HPDE6-E6E7 (cell line): ENCODE measurements around the gene KRTAP10-5.

Experiments
- DNase-seq: peaks from one replicate; pipeline ENCODE4 v3.0.0; 2011; ENCODE audit warnings: missing footprints; ENCODE audit errors: extremely low spot score

KRTAP10-5 gene

GRCh38 chr21:44530221-44530902 lies 50.0 kb downstream of the KRTAP10-5 start:
- DNase-seq: no peak

- DNase-seq: no peak
Measured at GRCh38 chr21:44529503-44530125, 50.8 kb downstream of the KRTAP10-5 start.
